ENCODE data around the gene LRIG3.
"Not testable (repeated sequence)": the region's sequence is repeated elsewhere in the genome, so short reads cannot be mapped to it uniquely, and the experiment has no call there.

The LRIG3 gene

GRCh38 chr12:58920102-58920960 is at the start of gene LRIG3:
LRIG3 (minus strand) TSS chr12:58920504; CDS start chr12:58920235, 269 bp downstream.
- Mint-ChIP-seq H3K4me3 (peak within 1 kb of the TSS; percentile 34), H3K36me3 (no peaks in the 10 kb centered on the region), H3K4me1 (no peaks in the 10 kb centered on the region), H3K27ac (no peak within 1 kb of the TSS), H3K9me3 (peaks cover 2% of the 10 kb centered on the region)
- DNase-seq (ENCODE audit: low spot score in 2 of 2) = no peak
- peak; percentile 31 for ATAC-seq

- DNase-seq (ENCODE audit: low spot score in 2 of 2) (no peak), ATAC-seq (no peak)
- Mint-ChIP-seq H3K36me3 (no peaks in the 10 kb centered on the region), H3K9me3 (peaks cover 7% of the 10 kb centered on the region), H3K4me3 (no peak overlapping the region), H3K27ac (no peak overlapping the region), H3K4me1 (no peaks in the 10 kb centered on the region)
Observed at GRCh38 chr12:58969237-58969636, 48.9 kb upstream of the LRIG3 start.

GRCh38 chr12:58967561-58967960 is 47.3 kb upstream of the LRIG3 start:
- Mint-ChIP-seq H3K36me3 (no peaks in the 10 kb centered on the region), H3K27ac (no peak overlapping the region), H3K9me3 (peaks cover 11% of the 10 kb centered on the region), H3K4me1 (no peaks in the 10 kb centered on the region), H3K4me3 (no peak overlapping the region)
- ATAC-seq (no peak), DNase-seq (ENCODE audit: low spot score in 2 of 2) (no peak)

- Mint-ChIP-seq H3K36me3 (no peaks in the 10 kb centered on the region), H3K4me1 (no peaks in the 10 kb centered on the region), H3K9me3 (peaks cover 11% of the 10 kb centered on the region), H3K27ac (no peak overlapping the region), H3K4me3 (no peak overlapping the region)
- ATAC-seq (no peak), DNase-seq (ENCODE audit: low spot score in 2 of 2) (no peak)
Observed at GRCh38 chr12:58966939-58967338, 46.6 kb upstream of the LRIG3 start.

- Mint-ChIP-seq H3K36me3 (no peaks in the 10 kb centered on the region), H3K9me3 (peaks cover 11% of the 10 kb centered on the region), H3K27ac (no peak overlapping the region), H3K4me3 (no peak overlapping the region), H3K4me1 (no peaks in the 10 kb centered on the region)
- ATAC-seq (no peak), DNase-seq (ENCODE audit: low spot score in 2 of 2) (no peak)
Observed at GRCh38 chr12:58965568-58965967, 45.3 kb upstream of the LRIG3 start.

- H3K4me1 Mint-ChIP-seq = no peaks in the 10 kb centered on the region
Observed at GRCh38 chr12:58963844-58964243, 43.5 kb upstream of the LRIG3 start.

GRCh38 chr12:58961906-58962305 is 41.6 kb upstream of the LRIG3 start:
- H3K36me3 Mint-ChIP-seq = no peaks in the 10 kb centered on the region
- H3K27ac Mint-ChIP-seq = no peak overlapping the region
- DNase-seq (ENCODE audit: low spot score in 2 of 2) (no peak), ATAC-seq (no peak)
- peaks cover 7% of the 10 kb centered on the region for H3K9me3 Mint-ChIP-seq
- H3K4me3 Mint-ChIP-seq = no peak overlapping the region
- no peaks in the 10 kb centered on the region for H3K4me1 Mint-ChIP-seq

More at GRCh38 chr12:58963844-58964243, 43.5 kb upstream of the LRIG3 start:
- Mint-ChIP-seq H3K4me3 (no peak overlapping the region), H3K36me3 (no peaks in the 10 kb centered on the region), H3K9me3 (peaks cover 7% of the 10 kb centered on the region), H3K27ac (no peak overlapping the region)
- ATAC-seq (no peak), DNase-seq (ENCODE audit: low spot score in 2 of 2) (no peak)

- H3K4me3 Mint-ChIP-seq = no peak overlapping the region
- DNase-seq (ENCODE audit: low spot score in 2 of 2) = no peak
- H3K36me3 Mint-ChIP-seq = no peaks in the 10 kb centered on the region
- ATAC-seq = no peak
- peaks cover 7% of the 10 kb centered on the region for H3K9me3 Mint-ChIP-seq
- H3K4me1 Mint-ChIP-seq = no peaks in the 10 kb centered on the region
- no peak overlapping the region for H3K27ac Mint-ChIP-seq
Observed at GRCh38 chr12:58961166-58961565, 40.9 kb upstream of the LRIG3 start.

GRCh38 chr12:58959639-58960300 is 39.5 kb upstream of the LRIG3 start:
- no peak for ATAC-seq
- no peak overlapping the region for H3K4me3 Mint-ChIP-seq
- DNase-seq (ENCODE audit: low spot score in 2 of 2) = no peak
- H3K9me3 Mint-ChIP-seq = peaks cover 7% of the 10 kb centered on the region
- no peak overlapping the region for H3K27ac Mint-ChIP-seq
- H3K36me3 Mint-ChIP-seq = no peaks in the 10 kb centered on the region
- no peaks in the 10 kb centered on the region for H3K4me1 Mint-ChIP-seq

- H3K4me1 Mint-ChIP-seq = no peaks in the 10 kb centered on the region
- H3K36me3 Mint-ChIP-seq = no peaks in the 10 kb centered on the region
- no peak overlapping the region for H3K4me3 Mint-ChIP-seq
- DNase-seq (ENCODE audit: low spot score in 2 of 2) (no peak), ATAC-seq (no peak)
- peaks cover 3% of the 10 kb centered on the region for H3K9me3 Mint-ChIP-seq
- no peak overlapping the region for H3K27ac Mint-ChIP-seq
Observed at GRCh38 chr12:58957298-58957697, 37.0 kb upstream of the LRIG3 start.

- Mint-ChIP-seq H3K36me3 (no peaks in the 10 kb centered on the region), H3K4me1 (no peaks in the 10 kb centered on the region), H3K27ac (no peak overlapping the region), H3K4me3 (no peak overlapping the region), H3K9me3 (peaks cover 3% of the 10 kb centered on the region)
- ATAC-seq = no peak
- DNase-seq (ENCODE audit: low spot score in 2 of 2) = no peak
Observed at GRCh38 chr12:58955849-58956248, 35.5 kb upstream of the LRIG3 start.

- Mint-ChIP-seq H3K4me3 (no peak overlapping the region), H3K9me3 (peaks cover 3% of the 10 kb centered on the region), H3K36me3 (no peaks in the 10 kb centered on the region), H3K27ac (no peak overlapping the region), H3K4me1 (no peaks in the 10 kb centered on the region)
- ATAC-seq (no peak), DNase-seq (ENCODE audit: low spot score in 2 of 2) (no peak)
Observed at GRCh38 chr12:58954002-58954401, 33.7 kb upstream of the LRIG3 start.

GRCh38 chr12:58950739-58951100 is 30.4 kb upstream of the LRIG3 start:
- H3K27ac Mint-ChIP-seq = no peak overlapping the region
- no peaks in the 10 kb centered on the region for H3K4me1 Mint-ChIP-seq
- H3K36me3 Mint-ChIP-seq = no peaks in the 10 kb centered on the region
- no peak overlapping the region for H3K4me3 Mint-ChIP-seq
- no peak for ATAC-seq
- DNase-seq (ENCODE audit: low spot score in 2 of 2) = no peak
- peaks cover 6% of the 10 kb centered on the region for H3K9me3 Mint-ChIP-seq

- not testable (repeated sequence) for H3K4me1 Mint-ChIP-seq; H3K4me3 Mint-ChIP-seq; ATAC-seq; H3K27ac Mint-ChIP-seq; H3K36me3 Mint-ChIP-seq; DNase-seq (ENCODE audit: low spot score in 2 of 2); H3K9me3 Mint-ChIP-seq
Observed at GRCh38 chr12:58949954-58950738, 29.8 kb upstream of the LRIG3 start.

GRCh38 chr12:58943079-58943478 is 22.8 kb upstream of the LRIG3 start:
- Mint-ChIP-seq H3K27ac (no peak overlapping the region), H3K4me3 (no peak overlapping the region), H3K36me3 (no peaks in the 10 kb centered on the region), H3K4me1 (no peaks in the 10 kb centered on the region), H3K9me3 (peaks cover 2% of the 10 kb centered on the region)
- ATAC-seq (no peak), DNase-seq (ENCODE audit: low spot score in 2 of 2) (no peak)
